Caki2 (cell line): ENCODE results near the gene NOL11. TPM values are rescaled to one million over a fixed set of nuclear protein-coding genes. Genes with fewer than 3 reads are reported as not detected.
"Not testable (repeated sequence)": the region's sequence is repeated elsewhere in the genome, so short reads cannot be mapped to it uniquely, and the experiment has no call there.

ENCODE experiments used
- DNase-seq: peaks from one replicate; pipeline ENCODE4 v3.0.0-alpha.2; 2015; ENCODE audit warnings: low read depth
- in situ Hi-C: cut with HindIII; loops from 2 replicates; pipeline ENCODE4 v1.10.0; 2016; ENCODE audit warnings: low sequenced_read_pairs, low pct_unique_long_range_greater_than_20kb, mixed read lengths
- total RNA-seq: library from RNA; depleted of rRNA; stranded (reverse); fragments of >200 nt; shearing (Covaris generic); gene quantifications from 2 replicates; pipeline ENCODE4 v1.2.3, GENCODE V29; 2014; ENCODE audit warnings: low replicate concordance

NOL11 gene
- total RNA-seq, 1 experiment from 2014 or later, result 64.5 TPM

- in situ Hi-C loops, result no loop called here
- no peak for DNase-seq
These were observed 30.0 kb downstream of the NOL11 start for GRCh38 chr17:67747681-67748235.

- no peak for DNase-seq
- in situ Hi-C loops, result no loop called here
These were observed 32.3 kb downstream of the NOL11 start for GRCh38 chr17:67750067-67750466.

GRCh38 chr17:67751101-67752074 lies 33.7 kb downstream of the NOL11 start:
- DNase-seq, result no peak
- in situ Hi-C loops, result no loop called here

- in situ Hi-C loops, DNase-seq: not testable (repeated sequence)
These were observed 34.4 kb downstream of the NOL11 start for GRCh38 chr17:67752160-67752559.

GRCh38 chr17:67753026-67753425 lies 35.3 kb downstream of the NOL11 start:
- in situ Hi-C loops, result no loop called here
- DNase-seq, result no peak

GRCh38 chr17:67754001-67754400 lies 36.3 kb downstream of the NOL11 start:
- in situ Hi-C loops, result no loop called here
- no peak for DNase-seq

GRCh38 chr17:67754686-67755085 lies 37.0 kb downstream of the NOL11 start:
- in situ Hi-C loops, result not testable (repeated sequence)

GRCh38 chr17:67756766-67757165 lies 39.0 kb downstream of the NOL11 start:
- DNase-seq, in situ Hi-C loops: not testable (repeated sequence)

More at GRCh38 chr17:67754686-67755085, 37.0 kb downstream of the NOL11 start:
- DNase-seq, result not testable (repeated sequence)

GRCh38 chr17:67759355-67760171 lies 41.8 kb downstream of the NOL11 start:
- in situ Hi-C loops, result no loop called here

GRCh38 chr17:67765623-67766022 lies 47.9 kb downstream of the NOL11 start:
- DNase-seq, result no peak
- in situ Hi-C loops, result no loop called here

More at GRCh38 chr17:67759355-67760171, 41.8 kb downstream of the NOL11 start:
- no peak for DNase-seq

- DNase-seq, result no peak
- in situ Hi-C loops, result no loop called here
These were observed 51.5 kb downstream of the NOL11 start for GRCh38 chr17:67769231-67769630.

- in situ Hi-C loops, result no loop called here
- DNase-seq, result no peak
These were observed 52.8 kb downstream of the NOL11 start for GRCh38 chr17:67770539-67770938.

GRCh38 chr17:67772679-67773078 lies 54.9 kb downstream of the NOL11 start:
- no peak for DNase-seq
- in situ Hi-C loops, result no loop called here

GRCh38 chr17:67773246-67773645 lies 55.5 kb downstream of the NOL11 start:
- in situ Hi-C loops, result no loop called here
- DNase-seq, result no peak

GRCh38 chr17:67779098-67779672 lies 61.4 kb downstream of the NOL11 start:
- DNase-seq, result peak; percentile 74
- in situ Hi-C loops, result no loop called here

- in situ Hi-C loops, result no loop called here
- DNase-seq, result no peak
These were observed 66.8 kb downstream of the NOL11 start for GRCh38 chr17:67784364-67785121.

GRCh38 chr17:67785122-67785477 lies 67.4 kb downstream of the NOL11 start:
- in situ Hi-C loops, result no loop called here

GRCh38 chr17:67785504-67785903 lies 67.8 kb downstream of the NOL11 start:
- in situ Hi-C loops, result no loop called here
- DNase-seq, result no peak

More at GRCh38 chr17:67785122-67785477, 67.4 kb downstream of the NOL11 start:
- DNase-seq, result no peak
